K562 (cell line): ENCODE measurements around the gene PADI1. TPM values are rescaled to one million over a fixed set of nuclear protein-coding genes. Genes with fewer than 3 reads are reported as not detected.

Source experiments
- ATAC-seq: fragments of 200-7000 bp; cut with Tn5 transposase; 3 replicates; pipeline ENCODE4 v1.9.1; 2020; ENCODE audit warnings: moderate library complexity
- BruUV-seq: library from RNA; stranded (reverse); fragments of 400-500 nt; replicated peaks from 2 replicates; lab custom pipeline; 2021; lab: Mats Ljungman, UMichigan
- CTCF ChIA-PET: fragments of 300-600 bp; formaldehyde crosslinking; extraction: SDS; loops from one replicate; lab custom pipeline; 2021; ENCODE audit warnings: low intra/inter-chr PET ratio; lab: Yijun Ruan, JAX
- POLR2A ChIA-PET: fragments of 300-600, 350-650 bp; sonication (Branson Sonifier 250); formaldehyde crosslinking; extraction: SDS; loops from one replicate; lab custom pipeline; 2021; ENCODE audit warnings: antibody characterized with exemption, inconsistent platforms; lab: Yijun Ruan, JAX
- DNase-seq, 4 experiments: peaks; one replicate each; pipeline versions ENCODE4 v3.0.0 to v3.0.0-alpha.2; 2011 to 2018; ENCODE audit warnings: low spot score in 3 of 4, mixed read lengths in 3 of 4; ENCODE audit errors: extremely low read depth in 1 of 4
- FAIRE-seq: peaks from 2 replicates; lab custom pipeline; 2011; peaks lifted over from hg19 to GRCh38; lab: Jason Lieb, UNC
- H2AFZ ChIP-seq: 2 replicates; pipeline ENCODE4 v1.6.0; 2011; ENCODE audit warnings: low read depth, low read length, control low read depth, inconsistent platforms
- H3K27ac ChIP-seq: fragments of 200-600 bp; 3 replicates; pipeline ENCODE4 v1.8.0; 2011; ENCODE audit warnings: low read depth, mild to moderate bottlenecking, control low read depth, inconsistent platforms, low read length, moderate library complexity, mixed read lengths; ENCODE audit errors: extremely low read depth
- H3K27me3 ChIP-seq, 2 experiments: fragments of 300-600 bp in 1 of 2; 2 replicates in 1 of 2; 3 replicates in 1 of 2; pipeline versions ENCODE4 v1.6.0 to v1.8.0; 2011; ENCODE audit warnings: inconsistent platforms in 2 of 2, low read length in 2 of 2, mild to moderate bottlenecking in 1 of 2, mixed read lengths in 1 of 2, moderate library complexity in 1 of 2; ENCODE audit not compliant: control insufficient read depth in 2 of 2, insufficient read depth in 2 of 2
- H3K36me3 ChIP-seq: fragments of 300-600 bp; 3 replicates; pipeline ENCODE4 v1.8.0; 2011; ENCODE audit warnings: mild to moderate bottlenecking, low read length, inconsistent platforms; ENCODE audit not compliant: control insufficient read depth, insufficient read depth
- H3K4me1 ChIP-seq, 2 experiments: fragments of 200-600 bp in 1 of 2; replicated peaks in 1 of 2; 2 replicates in 1 of 2; 3 replicates in 1 of 2; pipeline versions ENCODE4 v1.5.1 to v1.8.0; 2011; ENCODE audit warnings: inconsistent platforms in 2 of 2, low read length in 2 of 2, mild to moderate bottlenecking in 1 of 2, mixed read lengths in 1 of 2, moderate library complexity in 1 of 2; ENCODE audit not compliant: control insufficient read depth in 2 of 2, insufficient read depth in 2 of 2
- H3K4me2 ChIP-seq: 2 replicates; pipeline ENCODE4 v1.6.1; 2011; ENCODE audit warnings: low read length, control low read depth, inconsistent platforms, mixed read lengths; ENCODE audit not compliant: insufficient read depth
- H3K4me3 ChIP-seq: fragments of 200-600 bp; sonication (generic), shearing (Covaris generic); 2 replicates; pipeline ENCODE4 v1.5.1; 2016; ENCODE audit warnings: control low read depth, inconsistent platforms
- H3K79me2 ChIP-seq: fragments of 200-600 bp; 3 replicates; pipeline ENCODE4 v1.8.0; 2011; ENCODE audit warnings: low read length, inconsistent platforms; ENCODE audit not compliant: control insufficient read depth, insufficient read depth
- H3K9ac ChIP-seq, 2 experiments: 2 replicates each; pipeline versions ENCODE4 v1.6.0 to v1.6.1; 2011; ENCODE audit warnings: low read depth in 2 of 2, low read length in 2 of 2, control low read depth in 1 of 2, inconsistent platforms in 1 of 2, mild to moderate bottlenecking in 1 of 2, mixed read lengths in 1 of 2; ENCODE audit not compliant: insufficient read depth in 1 of 2
- H3K9me1 ChIP-seq: one replicate; pipeline ENCODE4 v1.6.0; 2011; ENCODE audit warnings: inconsistent platforms, mild to moderate bottlenecking, low read length, moderate library complexity; ENCODE audit not compliant: control insufficient read depth, insufficient read depth
- H3K9me3 ChIP-seq: replicated peaks from 2 replicates; pipeline ENCODE4 v1.5.1; 2011; ENCODE audit warnings: low read depth, low read length, inconsistent platforms; ENCODE audit not compliant: control insufficient read depth, insufficient read depth
- H4K20me1 ChIP-seq: replicated peaks from 2 replicates; pipeline ENCODE4 v1.6.1; 2011; ENCODE audit warnings: low read length, inconsistent platforms, mixed read lengths; ENCODE audit not compliant: control insufficient read depth, insufficient read depth
- BCOR ChIP-seq: fragments of 450-650 bp; IDR thresholded peaks from 2 replicates; pipeline ENCODE4 v1.6.1; 2016
- MLX ChIP-seq, 2 experiments: fragments of 450-650 bp in 1 of 2; sonication (generic) in 1 of 2; formaldehyde crosslinking; conservative IDR thresholded peaks; 2 replicates each; pipeline versions ENCODE4 v1.4.0 to v1.8.1; 2020 to 2022; ENCODE audit warnings: mild to moderate bottlenecking in 1 of 2, missing genetic modification reagents in 1 of 2
- PKNOX1 ChIP-seq: fragments of 450-650 bp; IDR thresholded peaks from 2 replicates; pipeline ENCODE4 v1.6.1; 2016
- WHSC1 ChIP-seq: IDR thresholded peaks from one replicate; pipeline ENCODE4 v1.6.1; 2012; ENCODE audit warnings: low read length, control low read depth, inconsistent platforms
- WGBS: fragments of 100-300 bp; shearing (Covaris generic); methylation state at CpG from one replicate; pipeline ENCODE4 v1.1.6; 2016; ENCODE audit warnings: low coverage, mixed read lengths; ENCODE audit not compliant: insufficient coverage; ENCODE audit errors: missing lambda C conversion rate; 5-methylcytosine and 5-hydroxymethylcytosine counted together
- in situ Hi-C: fragments of 300-500 bp; cut with MboI; formaldehyde crosslinking; loops from 4 replicates; pipeline ENCODE4 v1.15.0; 2018; ENCODE audit warnings: inconsistent platforms, mixed read lengths
- intact Hi-C: fragments of 100-400 bp; cut with micrococcal nuclease; formaldehyde crosslinking; loops from 2 replicates; pipeline ENCODE4 v1.14.2; 2022
- polyA plus RNA-seq, 8 experiments: library from polyadenylated mRNA; depleted of rRNA in 4 of 8; stranded (reverse) in 5 of 8; unstranded in 3 of 8; fragments of >200 nt; fragmentation: Nextera tagmentation in 2 of 8; fragmentation: Illumina TruSeq in 1 of 8; extraction: Ambion mirVana in 2 of 8; extraction: Trizol in 1 of 8; gene quantifications; 2 replicates each; pipeline versions ENCODE4 v1.2.1 to v1.2.3, GENCODE V29; 2011 to 2014; ENCODE audit warnings: inconsistent platforms in 1 of 8, missing spikeins in 1 of 8
- total RNA-seq, 7 experiments: library from RNA; depleted of rRNA in 6 of 7; stranded (reverse); fragments of >200 nt in 6 of 7; fragmentation: Illumina TruSeq in 2 of 7; extraction: Trizol in 2 of 7; gene quantifications; 2 replicates each; pipeline versions ENCODE4 v1.2.1 to v1.2.3, GENCODE V29; 2011 to 2021; ENCODE audit warnings: low replicate concordance in 1 of 7

The PADI1 gene
- total and polyA plus RNA-seq, 9 of the 15 experiments (the other 6 are each of a cell fraction or from before 2014, with no cell fraction given): not detected

- no peak for TF ChIP-seq WHSC1
- TF ChIP-seq BCOR: no peak
- TF ChIP-seq MLX (CRISPR knock-in tag; conservative IDR thresholded peaks at IDR 0.05): no peak
- no peak for TF ChIP-seq PKNOX1
- TF ChIP-seq, all 486 proteins: peak for 0
- no peaks in the 10 kb centered on the region for H3K36me3 ChIP-seq
- DNase-seq: peak in 1 of 4 experiments; percentile 6
- ChIA-PET CTCF (no interaction called here), POLR2A (interaction anchor here (0.6 to 1.5 kb wide), 2 partner anchors 13 to 544 kb away, joined by 3 read pairs; no protein-coding TSS in a partner anchor)
- H3K27ac ChIP-seq: no peak overlapping the region
- FAIRE-seq: no peak
- H3K27me3 ChIP-seq: peaks cover 14 to 31% of the 10 kb centered on the region in 2 experiments; a peak in 4 of 5 replicates
- H3K9me3 ChIP-seq: no peaks in the 10 kb centered on the region
- ATAC-seq: no peak
- no TSS peak for BruUV-seq
- H4K20me1 ChIP-seq: no peaks in the 10 kb centered on the region; the same call in 1 of the 2 replicates
- H3K4me2 ChIP-seq: no peak overlapping the region
- no peaks in the 10 kb centered on the region for H3K4me1 ChIP-seq
- intact Hi-C loops: no loop called here
- no peaks in the 10 kb centered on the region for H3K79me2 ChIP-seq
- H2AFZ ChIP-seq: no peak overlapping the region
- H3K4me3 ChIP-seq: no peak overlapping the region
- in situ Hi-C loops: no loop called here
- no peaks in the 10 kb centered on the region for H3K9me1 ChIP-seq
- peak overlapping the region in 1 of 2 experiments; percentile 37; a peak in 1 of 4 replicates for H3K9ac ChIP-seq
- WGBS: 3% methylated on average over 20 of the region's 20 CpGs
These were observed 42.8 kb upstream of the PADI1 start for GRCh38 chr1:17161926-17162800.
